GDM1 (cell line): ENCODE data around the gene DIO3.

Source experiments
- DNase-seq: peaks from one replicate; lab custom pipeline; 2025; lab: John Stamatoyannopoulos, UW

Gene DIO3

GRCh38 chr14:101583006-101583714, 21.9 kb downstream of the DIO3 start:
- no peak for DNase-seq

GRCh38 chr14:101583715-101584054, 22.4 kb downstream of the DIO3 start:
- no peak for DNase-seq

- no peak for DNase-seq
Observed at GRCh38 chr14:101584055-101584859, 23.0 kb downstream of the DIO3 start.

GRCh38 chr14:101585211-101585610, 23.9 kb downstream of the DIO3 start:
- no peak for DNase-seq

- no peak for DNase-seq
Observed at GRCh38 chr14:101586531-101587430, 25.5 kb downstream of the DIO3 start.

GRCh38 chr14:101587441-101587911, 26.2 kb downstream of the DIO3 start:
- no peak for DNase-seq

- DNase-seq, result no peak
Observed at GRCh38 chr14:101588286-101588975, 27.1 kb downstream of the DIO3 start.

GRCh38 chr14:101588990-101589389, 27.7 kb downstream of the DIO3 start:
- DNase-seq, result no peak

GRCh38 chr14:101589486-101590015, 28.3 kb downstream of the DIO3 start:
- no peak for DNase-seq

GRCh38 chr14:101590062-101590461, 28.8 kb downstream of the DIO3 start:
- no peak for DNase-seq

- DNase-seq, result no peak
Observed at GRCh38 chr14:101590616-101591015, 29.3 kb downstream of the DIO3 start.

- DNase-seq, result no peak
Observed at GRCh38 chr14:101591121-101591520, 29.8 kb downstream of the DIO3 start.

GRCh38 chr14:101591582-101591981, 30.3 kb downstream of the DIO3 start:
- no peak for DNase-seq

- DNase-seq, result no peak
Observed at GRCh38 chr14:101593411-101594238, 32.3 kb downstream of the DIO3 start.

GRCh38 chr14:101594511-101595148, 33.3 kb downstream of the DIO3 start:
- DNase-seq, result no peak

- DNase-seq, result no peak
Observed at GRCh38 chr14:101595349-101595748, 34.1 kb downstream of the DIO3 start.

GRCh38 chr14:101595887-101596721, 34.8 kb downstream of the DIO3 start:
- peak; percentile 32 for DNase-seq

GRCh38 chr14:101596742-101597141, 35.4 kb downstream of the DIO3 start:
- DNase-seq, result no peak

- no peak for DNase-seq
Observed at GRCh38 chr14:101598159-101598558, 36.9 kb downstream of the DIO3 start.
